Brain microvascular endothelial cell (primary cell): Measurements from ENCODE around the gene HSD17B11.

Source experiments
- DNase-seq: peaks from one replicate; pipeline ENCODE4 v3.0.0-alpha.2; 2020
- H3K27ac ChIP-seq: fragments of 250-450 bp; sonication (Bioruptor Pico); 2 replicates; pipeline ENCODE4 v1.5.1; 2020; ENCODE audit warnings: mild to moderate bottlenecking, moderate library complexity
- H3K27me3 ChIP-seq: fragments of 250-450 bp; sonication (Bioruptor Pico); replicated peaks from 2 replicates; pipeline ENCODE4 v1.5.1; 2020; ENCODE audit warnings: mild to moderate bottlenecking
- H3K36me3 ChIP-seq: fragments of 250-450 bp; sonication (Bioruptor Pico); replicated peaks from 2 replicates; pipeline ENCODE4 v1.5.1; 2020; ENCODE audit warnings: mild to moderate bottlenecking
- H3K4me3 ChIP-seq: 2 replicates; pipeline ENCODE4 v1.5.1; 2011; ENCODE audit warnings: low read depth, mild to moderate bottlenecking, control low read depth, low read length, moderate library complexity
- CTCF ChIP-seq: IDR thresholded peaks from 2 replicates; pipeline ENCODE4 v1.5.1; 2011; ENCODE audit warnings: low read depth, mild to moderate bottlenecking, moderate library complexity, low read length, control low read depth, inconsistent platforms; ENCODE audit errors: missing control alignments
- in situ Hi-C: cut with HindIII; loops from 2 replicates; pipeline ENCODE4 v1.10.0; 2017; ENCODE audit warnings: low sequenced_read_pairs, low pct_ligation_motif_present

Gene HSD17B11

GRCh38 chr4:87327136-87327535, 63.9 kb downstream of the HSD17B11 start:
- in situ Hi-C loops = no loop called here
- no peak overlapping the region for H3K27ac ChIP-seq
- DNase-seq = no peak
- H3K36me3 ChIP-seq = no peaks in the 10 kb centered on the region
- H3K4me3 ChIP-seq = no peak overlapping the region
- no peaks in the 10 kb centered on the region for H3K27me3 ChIP-seq
- TF ChIP-seq CTCF = no peak

GRCh38 chr4:87326460-87326859, 64.5 kb downstream of the HSD17B11 start:
- no peak for DNase-seq
- no peak for TF ChIP-seq CTCF
- H3K36me3 ChIP-seq = no peaks in the 10 kb centered on the region
- in situ Hi-C loops = no loop called here
- no peak overlapping the region for H3K4me3 ChIP-seq
- no peak overlapping the region for H3K27ac ChIP-seq
- no peaks in the 10 kb centered on the region for H3K27me3 ChIP-seq

GRCh38 chr4:87322754-87323153, 68.2 kb downstream of the HSD17B11 start, which contains the start of gene HSD17B13:
HSD17B13 (minus strand) TSS chr4:87322882; CDS start chr4:87322841, 41 bp downstream.
- no peak for TF ChIP-seq CTCF
- no peaks in the 10 kb centered on the region for H3K27me3 ChIP-seq
- in situ Hi-C loops = no loop called here
- H3K4me3 ChIP-seq = no peak within 1 kb of the TSS
- DNase-seq = no peak
- H3K27ac ChIP-seq = no peak within 1 kb of the TSS
- no peaks in the 10 kb centered on the region for H3K36me3 ChIP-seq

- in situ Hi-C loops = no loop called here
- Histone ChIP-seq H3K27me3 (no peaks in the 10 kb centered on the region), H3K36me3 (no peaks in the 10 kb centered on the region), H3K4me3 (no peak overlapping the region), H3K27ac (no peak overlapping the region)
- TF ChIP-seq CTCF = no peak
- no peak for DNase-seq
Observed at GRCh38 chr4:87321888-87322287, 69.1 kb downstream of the HSD17B11 start.

GRCh38 chr4:87317527-87317926, 73.5 kb downstream of the HSD17B11 start:
- in situ Hi-C loops = no loop called here
- DNase-seq = no peak
- no peaks in the 10 kb centered on the region for H3K36me3 ChIP-seq

More at GRCh38 chr4:87317527-87317926, 73.5 kb downstream of the HSD17B11 start:
- Histone ChIP-seq H3K27ac (no peak overlapping the region), H3K27me3 (no peaks in the 10 kb centered on the region), H3K4me3 (no peak overlapping the region)
- no peak for TF ChIP-seq CTCF
